ENCODE data around the gene OXCT2.
"Not testable (repeated sequence)": the region's sequence is repeated elsewhere in the genome, so short reads cannot be mapped to it uniquely, and the experiment has no call there.

OXCT2 gene

DNA sequence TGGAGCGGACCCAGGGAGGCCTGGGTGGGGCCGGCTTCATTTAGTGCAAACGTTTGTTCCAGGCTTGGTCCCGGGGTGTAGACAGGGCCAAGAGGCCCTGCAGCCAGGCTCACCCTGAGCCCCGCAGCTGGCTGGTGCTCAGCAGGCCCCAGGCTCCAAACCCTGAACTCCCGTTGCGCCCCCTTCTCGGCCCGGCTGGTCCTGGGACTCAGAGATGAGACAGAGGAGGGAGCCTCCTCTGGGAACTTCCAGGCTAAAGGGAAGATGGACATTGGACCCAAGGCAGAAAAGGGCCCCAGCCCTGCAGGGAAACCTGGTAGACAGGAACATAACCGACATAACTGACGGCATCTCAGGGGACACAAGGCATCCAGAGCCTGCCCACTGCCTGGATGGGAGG is 4.0 kb upstream of the OXCT2 start:
- not testable (repeated sequence) for H2BK120ac ChIP-seq (ENCODE audit: low read depth, low read length); H4K8ac ChIP-seq (ENCODE audit: low read depth, low read length); H3K4ac ChIP-seq (ENCODE audit: low read depth, low read length); H4K5ac ChIP-seq (ENCODE audit: low read length); DNase-seq; H2BK5ac ChIP-seq (ENCODE audit: low read length); H2AK5ac ChIP-seq (ENCODE audit: low read length); H3K27me3 ChIP-seq (ENCODE audit: insufficient read depth, low read length, poor library complexity); H3K79me1 ChIP-seq (ENCODE audit: low read length); H3K4me1 ChIP-seq (ENCODE audit: control insufficient read depth, low read depth, low read length); H2BK15ac ChIP-seq (replicated peaks; ENCODE audit: low read depth); H3K27ac ChIP-seq (ENCODE audit: low read depth, low read length); H3K36me3 ChIP-seq (ENCODE audit: control insufficient read depth, insufficient read depth, low read length); H3K9ac ChIP-seq (ENCODE audit: low read length); H3K79me2 ChIP-seq (ENCODE audit: control insufficient read depth, insufficient read depth, low read length); H3K56ac ChIP-seq (ENCODE audit: low read length); H3K18ac ChIP-seq (ENCODE audit: low read length); H3K23ac ChIP-seq (ENCODE audit: low read length); H3K4me3 ChIP-seq (ENCODE audit: low read length); H3K4me2 ChIP-seq (ENCODE audit: low read length)
- WGBS (ENCODE audit: extremely low coverage, insufficient coverage, low lambda C conversion rate), result no CpG with 5 or more reads among the region's 11 CpGs

- not testable (repeated sequence) for H2BK5ac ChIP-seq (ENCODE audit: low read length); H3K23ac ChIP-seq (ENCODE audit: low read length); H2BK15ac ChIP-seq (replicated peaks; ENCODE audit: low read depth); H3K27ac ChIP-seq (ENCODE audit: low read depth, low read length); H3K4me1 ChIP-seq (ENCODE audit: control insufficient read depth, low read depth, low read length); H3K9ac ChIP-seq (ENCODE audit: low read length); H2AK5ac ChIP-seq (ENCODE audit: low read length); H3K4me3 ChIP-seq (ENCODE audit: low read length); H3K4me2 ChIP-seq (ENCODE audit: low read length); H4K5ac ChIP-seq (ENCODE audit: low read length); H3K36me3 ChIP-seq (ENCODE audit: control insufficient read depth, insufficient read depth, low read length); H3K4ac ChIP-seq (ENCODE audit: low read depth, low read length); H3K79me1 ChIP-seq (ENCODE audit: low read length); H3K27me3 ChIP-seq (ENCODE audit: insufficient read depth, low read length, poor library complexity); H3K56ac ChIP-seq (ENCODE audit: low read length); DNase-seq; H3K18ac ChIP-seq (ENCODE audit: low read length); H3K79me2 ChIP-seq (ENCODE audit: control insufficient read depth, insufficient read depth, low read length); H4K8ac ChIP-seq (ENCODE audit: low read depth, low read length); H2BK120ac ChIP-seq (ENCODE audit: low read depth, low read length)
- no CpG with 5 or more reads among the region's 23 CpGs for WGBS (ENCODE audit: extremely low coverage, insufficient coverage, low lambda C conversion rate)
Measured at GRCh38 chr1:39773369-39773979, 2.3 kb upstream of the OXCT2 start.

- H3K4me1 ChIP-seq (ENCODE audit: control insufficient read depth, low read depth, low read length); H3K36me3 ChIP-seq (ENCODE audit: control insufficient read depth, insufficient read depth, low read length); H3K56ac ChIP-seq (ENCODE audit: low read length); H3K23ac ChIP-seq (ENCODE audit: low read length); H3K79me1 ChIP-seq (ENCODE audit: low read length); H3K79me2 ChIP-seq (ENCODE audit: control insufficient read depth, insufficient read depth, low read length); H3K4ac ChIP-seq (ENCODE audit: low read depth, low read length); H2BK120ac ChIP-seq (ENCODE audit: low read depth, low read length); H4K8ac ChIP-seq (ENCODE audit: low read depth, low read length); H4K5ac ChIP-seq (ENCODE audit: low read length); H3K27me3 ChIP-seq (ENCODE audit: insufficient read depth, low read length, poor library complexity); H3K18ac ChIP-seq (ENCODE audit: low read length); H3K27ac ChIP-seq (ENCODE audit: low read depth, low read length); H3K4me2 ChIP-seq (ENCODE audit: low read length); DNase-seq; H3K4me3 ChIP-seq (ENCODE audit: low read length); H2AK5ac ChIP-seq (ENCODE audit: low read length); H3K9ac ChIP-seq (ENCODE audit: low read length); H2BK15ac ChIP-seq (replicated peaks; ENCODE audit: low read depth); H2BK5ac ChIP-seq (ENCODE audit: low read length): not testable (repeated sequence)
- no CpG with 5 or more reads among the region's 71 CpGs for WGBS (ENCODE audit: extremely low coverage, insufficient coverage, low lambda C conversion rate)
Measured at GRCh38 chr1:39770100-39771021, 787 bp downstream of the OXCT2 start.

GRCh38 chr1:39769502-39769901 is 1.6 kb downstream of the OXCT2 start:
- not testable (repeated sequence) for H4K5ac ChIP-seq (ENCODE audit: low read length); H2BK5ac ChIP-seq (ENCODE audit: low read length)
- no CpG with 5 or more reads among the region's 19 CpGs for WGBS (ENCODE audit: extremely low coverage, insufficient coverage, low lambda C conversion rate)

GRCh38 chr1:39766466-39766865 is 4.7 kb downstream of the OXCT2 start:
- WGBS (ENCODE audit: extremely low coverage, insufficient coverage, low lambda C conversion rate), result no CpG with 5 or more reads among the region's 5 CpGs
- not testable (repeated sequence) for H2AK5ac ChIP-seq (ENCODE audit: low read length); H3K23ac ChIP-seq (ENCODE audit: low read length); H3K79me1 ChIP-seq (ENCODE audit: low read length); H2BK5ac ChIP-seq (ENCODE audit: low read length); H3K36me3 ChIP-seq (ENCODE audit: control insufficient read depth, insufficient read depth, low read length); H4K8ac ChIP-seq (ENCODE audit: low read depth, low read length); H3K56ac ChIP-seq (ENCODE audit: low read length); H3K4ac ChIP-seq (ENCODE audit: low read depth, low read length); H3K18ac ChIP-seq (ENCODE audit: low read length); H4K5ac ChIP-seq (ENCODE audit: low read length); H3K9ac ChIP-seq (ENCODE audit: low read length); H3K4me2 ChIP-seq (ENCODE audit: low read length); H3K4me1 ChIP-seq (ENCODE audit: control insufficient read depth, low read depth, low read length); H3K27me3 ChIP-seq (ENCODE audit: insufficient read depth, low read length, poor library complexity); H3K27ac ChIP-seq (ENCODE audit: low read depth, low read length); H3K4me3 ChIP-seq (ENCODE audit: low read length); DNase-seq; H2BK120ac ChIP-seq (ENCODE audit: low read depth, low read length); H3K79me2 ChIP-seq (ENCODE audit: control insufficient read depth, insufficient read depth, low read length); H2BK15ac ChIP-seq (replicated peaks; ENCODE audit: low read depth)

More at GRCh38 chr1:39769502-39769901, 1.6 kb downstream of the OXCT2 start:
- not testable (repeated sequence) for H2BK120ac ChIP-seq (ENCODE audit: low read depth, low read length); H3K9ac ChIP-seq (ENCODE audit: low read length); H3K79me2 ChIP-seq (ENCODE audit: control insufficient read depth, insufficient read depth, low read length); H3K36me3 ChIP-seq (ENCODE audit: control insufficient read depth, insufficient read depth, low read length); DNase-seq; H3K4me1 ChIP-seq (ENCODE audit: control insufficient read depth, low read depth, low read length); H3K56ac ChIP-seq (ENCODE audit: low read length); H3K79me1 ChIP-seq (ENCODE audit: low read length); H3K27ac ChIP-seq (ENCODE audit: low read depth, low read length); H3K4me2 ChIP-seq (ENCODE audit: low read length); H3K4ac ChIP-seq (ENCODE audit: low read depth, low read length); H3K4me3 ChIP-seq (ENCODE audit: low read length); H3K18ac ChIP-seq (ENCODE audit: low read length); H3K23ac ChIP-seq (ENCODE audit: low read length); H2AK5ac ChIP-seq (ENCODE audit: low read length); H4K8ac ChIP-seq (ENCODE audit: low read depth, low read length); H3K27me3 ChIP-seq (ENCODE audit: insufficient read depth, low read length, poor library complexity); H2BK15ac ChIP-seq (replicated peaks; ENCODE audit: low read depth)
